ENCODE results near the gene PFDN4.

DNA sequence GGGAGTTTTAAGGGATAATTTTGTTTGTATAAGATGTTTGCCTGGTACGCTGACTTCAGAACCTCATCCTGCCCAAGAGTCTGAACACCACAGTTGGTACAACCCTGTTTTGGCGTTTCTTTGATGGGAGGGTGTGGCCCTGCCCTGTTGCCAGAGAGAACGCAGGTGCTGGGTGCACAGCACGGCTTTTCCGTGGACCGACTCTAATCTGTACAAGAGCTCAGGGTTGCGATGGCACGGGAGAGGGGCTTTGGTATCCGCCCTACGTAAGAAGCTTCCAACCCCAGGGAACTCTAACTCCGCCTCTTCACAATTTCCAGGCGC, 35.4 kb upstream of the PFDN4 start:
- TF ChIP-seq CTCF (conservative IDR thresholded peaks at IDR 0.05 in 1 of 2, IDR thresholded peaks at IDR 0.05 in 1 of 2; ENCODE audit: low read depth in 1 of 2, low read length in 2 of 2): no peak
- no peak for TF ChIP-seq EZH2 (IDR thresholded peaks at IDR 0.05; ENCODE audit: low read length, missing control alignments)

Measured in fibroblast of lung (primary cell).